ENCODE results near the gene ATXN1. TPM values are rescaled to one million over a fixed set of nuclear protein-coding genes. Genes with fewer than 3 reads are reported as not detected.

Gene ATXN1
- total and polyA plus RNA-seq, 2 of the 8 experiments (the other 6 are each of a cell fraction or from before 2014, with no cell fraction given), result 1.6 to 4.0 TPM

DNA sequence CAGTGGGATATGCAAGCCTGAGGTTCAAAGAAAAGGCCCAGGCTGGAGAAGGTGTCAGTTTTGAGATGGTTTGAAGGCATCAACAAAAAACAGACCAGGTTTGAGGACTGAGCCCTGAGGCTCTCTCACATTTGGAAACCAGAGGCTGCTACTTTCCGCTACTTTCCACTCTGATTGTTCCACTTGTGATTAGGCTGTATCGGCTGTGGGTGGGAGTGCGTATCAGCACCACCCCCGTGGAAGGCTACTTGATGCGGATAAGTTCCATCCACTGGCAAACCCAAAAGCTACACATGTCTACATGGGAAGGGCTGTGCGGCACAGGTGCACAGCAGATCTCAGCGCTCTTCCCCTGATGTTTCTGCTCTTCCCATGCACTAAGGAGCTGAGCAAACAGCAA is 324.2 kb downstream of the ATXN1 start:
- no peak overlapping the region for H4K91ac ChIP-seq (replicated peaks; ENCODE audit: insufficient read length, low read length)
- ChIA-PET CTCF (ENCODE audit: partially characterized antibody) (interaction anchor here (0.6 kb wide), 1 partner anchor 337 kb away, joined by 5 read pairs; no protein-coding TSS in a partner anchor), POLR2A (ENCODE audit: partially characterized antibody) (no interaction called here)
- no peak overlapping the region for H3K4me3 ChIP-seq (ENCODE audit: extremely low read depth in 1 of 4, insufficient read depth in 2 of 4, low read depth in 3 of 4, low read length in 4 of 4)
- no peak overlapping the region for H4K5ac ChIP-seq (ENCODE audit: insufficient read length, low read depth, low read length)
- H3K14ac ChIP-seq (ENCODE audit: insufficient read length), result no peak overlapping the region
- H3K27me3 ChIP-seq (replicated peaks in 1 of 4; ENCODE audit: control insufficient read depth in 3 of 4, extremely low read depth in 1 of 4, insufficient read depth in 3 of 4, low read length in 3 of 4), result no peaks in the 10 kb centered on the region
- no peaks in the 10 kb centered on the region for H3K23me2 ChIP-seq (ENCODE audit: low read depth, low read length)
- no peak overlapping the region for H2BK20ac ChIP-seq (ENCODE audit: low read length)
- H2BK120ac ChIP-seq (replicated peaks; ENCODE audit: low read depth, low read length), result no peak overlapping the region
- no peaks in the 10 kb centered on the region for H4K20me1 ChIP-seq (replicated peaks in 1 of 2; ENCODE audit: control insufficient read depth in 1 of 2, insufficient read depth in 2 of 2, low read length in 2 of 2)
- H4K8ac ChIP-seq (ENCODE audit: extremely low read depth, insufficient read depth, low read length), result no peak overlapping the region
- H2BK5ac ChIP-seq (ENCODE audit: low read depth, low read length), result no peak overlapping the region
- H3K56ac ChIP-seq (replicated peaks; ENCODE audit: insufficient read length, low read depth, low read length), result no peak overlapping the region
- FAIRE-seq (no peak), DNase-seq (ENCODE audit: low read depth in 1 of 2, low spot score in 2 of 2) (no peak)
- H3K4ac ChIP-seq (replicated peaks; ENCODE audit: insufficient read length, low read depth, low read length), result no peak overlapping the region
- H3K79me1 ChIP-seq (ENCODE audit: low read depth, low read length), result no peaks in the 10 kb centered on the region
- no peak overlapping the region for H3K9ac ChIP-seq (replicated peaks in 1 of 4; ENCODE audit: extremely low read depth in 1 of 4, low read depth in 3 of 4, low read length in 3 of 4)
- no peak overlapping the region for H3K23ac ChIP-seq (ENCODE audit: insufficient read length)
- 94% methylated on average over 7 of the region's 7 CpGs; no CpG with 5 or more reads in 1 of the 2 experiments for WGBS, 2 experiments (ENCODE audit: extremely low coverage in 1 of 2, insufficient coverage in 1 of 2, insufficient read length in 1 of 2, insufficient replicate concordance in 2 of 2, low coverage in 1 of 2, low lambda C conversion rate in 2 of 2, missing lambda C conversion rate in 1 of 2)
- H3K36me3 ChIP-seq (ENCODE audit: control insufficient read depth in 2 of 4, insufficient read depth in 4 of 4, low read length in 3 of 4), result no peaks in the 10 kb centered on the region; a peak in 1 of 8 replicates
- H3K18ac ChIP-seq (ENCODE audit: extremely low read depth, low read length), result no peak overlapping the region
- no peaks in the 10 kb centered on the region for H3K4me1 ChIP-seq (replicated peaks in 1 of 4; ENCODE audit: control insufficient read depth in 3 of 4, insufficient read depth in 4 of 4, low read length in 3 of 4)
- no peak overlapping the region for H3K4me2 ChIP-seq (ENCODE audit: insufficient read depth in 1 of 2, low read depth in 2 of 2, low read length in 2 of 2)
- no peak overlapping the region for H3K27ac ChIP-seq (ENCODE audit: low read depth, low read length)
- no peak overlapping the region for H2BK12ac ChIP-seq (ENCODE audit: low read depth, low read length)
- no peak overlapping the region for H2AK5ac ChIP-seq (ENCODE audit: low read depth, low read length)
- no peaks in the 10 kb centered on the region for H3K9me3 ChIP-seq (ENCODE audit: insufficient read depth in 2 of 2, low read depth in 1 of 2, low read length in 1 of 2)
- H2AFZ ChIP-seq (ENCODE audit: low read length), result no peak overlapping the region
- no peaks in the 10 kb centered on the region for H3K79me2 ChIP-seq (ENCODE audit: control insufficient read depth in 1 of 2, insufficient read depth in 2 of 2, low read length in 2 of 2)
- 0 out of 2 replicates have a peak overlapping the region, but pooled peaks have one; percentile 29 for H2BK15ac ChIP-seq (ENCODE audit: low read length)
- TF ChIP-seq, protein P1, sequence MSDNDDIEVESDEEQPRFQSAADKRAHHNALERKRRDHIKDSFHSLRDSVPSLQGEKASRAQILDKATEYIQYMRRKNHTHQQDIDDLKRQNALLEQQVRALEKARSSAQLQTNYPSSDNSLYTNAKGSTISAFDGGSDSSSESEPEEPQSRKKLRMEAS (IDR thresholded peaks at IDR 0.05), result no peak
- TF ChIP-seq NRF1 (IDR thresholded peaks at IDR 0.05; ENCODE audit: low read depth, low read length) (no peak), SP2 (IDR thresholded peaks at IDR 0.05; ENCODE audit: low read length) (no peak), KDM5A (IDR thresholded peaks at IDR 0.05; ENCODE audit: low read length) (no peak), BRCA1 (IDR thresholded peaks at IDR 0.05; ENCODE audit: low read depth, low read length) (no peak), RBBP5 (IDR thresholded peaks at IDR 0.05; ENCODE audit: borderline replicate concordance, low read depth, low read length) (no peak), SAP30 (IDR thresholded peaks at IDR 0.05; ENCODE audit: insufficient read depth, insufficient replicate concordance, low read length) (no peak), EP300 (IDR thresholded peaks at IDR 0.05; ENCODE audit: borderline replicate concordance in 1 of 2, low read depth in 2 of 2, low read length in 2 of 2) (no peak), BCL11A (IDR thresholded peaks at IDR 0.05; ENCODE audit: low read depth in 2 of 2, low read length in 2 of 2) (no peak), SUZ12 (IDR thresholded peaks at IDR 0.05; ENCODE audit: low read length) (no peak)
- TF ChIP-seq, protein P2, sequence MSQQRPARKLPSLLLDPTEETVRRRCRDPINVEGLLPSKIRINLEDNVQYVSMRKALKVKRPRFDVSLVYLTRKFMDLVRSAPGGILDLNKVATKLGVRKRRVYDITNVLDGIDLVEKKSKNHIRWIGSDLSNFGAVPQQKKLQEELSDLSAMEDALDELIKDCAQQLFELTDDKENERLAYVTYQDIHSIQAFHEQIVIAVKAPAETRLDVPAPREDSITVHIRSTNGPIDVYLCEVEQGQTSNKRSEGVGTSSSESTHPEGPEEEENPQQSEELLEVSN (IDR thresholded peaks at IDR 0.05), result no peak
- TF ChIP-seq, protein P3, sequence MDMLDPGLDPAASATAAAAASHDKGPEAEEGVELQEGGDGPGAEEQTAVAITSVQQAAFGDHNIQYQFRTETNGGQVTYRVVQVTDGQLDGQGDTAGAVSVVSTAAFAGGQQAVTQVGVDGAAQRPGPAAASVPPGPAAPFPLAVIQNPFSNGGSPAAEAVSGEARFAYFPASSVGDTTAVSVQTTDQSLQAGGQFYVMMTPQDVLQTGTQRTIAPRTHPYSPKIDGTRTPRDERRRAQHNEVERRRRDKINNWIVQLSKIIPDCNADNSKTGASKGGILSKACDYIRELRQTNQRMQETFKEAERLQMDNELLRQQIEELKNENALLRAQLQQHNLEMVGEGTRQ (IDR thresholded peaks at IDR 0.05; ENCODE audit: low read length), result no peak
